Smooth muscle cell (in vitro differentiated cells): ENCODE measurements around the gene ID1. TPM values are rescaled to one million over a fixed set of nuclear protein-coding genes. Genes with fewer than 3 reads are reported as not detected.
"Not testable (repeated sequence)": the region's sequence is repeated elsewhere in the genome, so short reads cannot be mapped to it uniquely, and the experiment has no call there.

Experiments
- DNase-seq: peaks from one replicate; lab custom pipeline; 2025; ENCODE audit not compliant: unreplicated experiment; lab: John Stamatoyannopoulos, UW
- H2AFZ ChIP-seq: fragments of 200-600 bp; sonication (generic); 2 replicates; pipeline ENCODE4 v1.6.0; 2016; ENCODE audit warnings: antibody characterized with exemption, low read depth, mild to moderate bottlenecking
- H3F3A ChIP-seq: fragments of 200-600 bp; sonication (generic); 2 replicates; pipeline ENCODE4 v1.6.0; 2017; ENCODE audit warnings: antibody characterized with exemption, low read depth
- H3K27ac ChIP-seq: fragments of 200-600 bp; sonication (generic); 2 replicates; pipeline ENCODE4 v1.5.1; 2016; ENCODE audit warnings: low read depth, mild to moderate bottlenecking
- H3K27me3 ChIP-seq: fragments of 200-600 bp; sonication (generic); 2 replicates; pipeline ENCODE4 v1.6.1; 2016; ENCODE audit warnings: low read depth, mild to moderate bottlenecking
- H3K36me3 ChIP-seq: fragments of 200-600 bp; sonication (generic); 2 replicates; pipeline ENCODE4 v1.5.1; 2016; ENCODE audit warnings: low read depth
- H3K4me1 ChIP-seq: fragments of 200-600 bp; sonication (generic); 2 replicates; pipeline ENCODE4 v1.5.1; 2016; ENCODE audit warnings: low read depth
- H3K4me2 ChIP-seq: fragments of 200-600 bp; sonication (generic); 2 replicates; pipeline ENCODE4 v1.6.0; 2016; ENCODE audit warnings: mild to moderate bottlenecking
- H3K4me3 ChIP-seq: fragments of 200-600 bp; sonication (generic); 2 replicates; pipeline ENCODE4 v1.5.1; 2016; ENCODE audit warnings: mild to moderate bottlenecking
- H3K79me2 ChIP-seq: fragments of 200-600 bp; sonication (generic); 2 replicates; pipeline ENCODE4 v1.6.0; 2016; ENCODE audit warnings: low read depth, mild to moderate bottlenecking
- H3K9ac ChIP-seq: fragments of 200-600 bp; sonication (generic); 2 replicates; pipeline ENCODE4 v1.6.0; 2016; ENCODE audit warnings: low read depth
- H3K9me3 ChIP-seq: fragments of 200-600 bp; sonication (generic); replicated peaks from 2 replicates; pipeline ENCODE4 v1.5.1; 2016; ENCODE audit warnings: low read depth
- H4K20me1 ChIP-seq: fragments of 200-600 bp; sonication (generic); 2 replicates; pipeline ENCODE4 v1.6.0; 2016; ENCODE audit warnings: low read depth
- CTCF ChIP-seq: fragments of 200-600 bp; sonication (generic); IDR thresholded peaks from 2 replicates; pipeline ENCODE4 v1.5.1; 2017; ENCODE audit warnings: borderline replicate concordance, mild to moderate bottlenecking, antibody characterized with exemption; ENCODE audit not compliant: insufficient read depth, poor library complexity, severe bottlenecking
- WGBS: methylation state at CpG from one replicate; pipeline ENCODE4 v1.1.7; 2016; ENCODE audit warnings: low lambda C conversion rate; 5-methylcytosine and 5-hydroxymethylcytosine counted together
- polyA plus RNA-seq: library from polyadenylated mRNA; unstranded; fragments of >200 nt; fragmentation: Nextera tagmentation; extraction: Ambion mirVana; gene quantifications from 2 replicates; pipeline ENCODE4 v1.2.1, GENCODE V29; 2016
- total RNA-seq: library from RNA; depleted of rRNA; stranded (reverse); fragments of >200 nt; gene quantifications from 2 replicates; pipeline ENCODE4 v1.2.3, GENCODE V29; 2014

The ID1 gene
- total and polyA plus RNA-seq, 2 experiments from 2014 or later: 87.6 to 396 TPM

GRCh38 chr20:31577194-31577593 is 27.9 kb upstream of the ID1 start:
- Histone ChIP-seq H3K4me3 (no peak overlapping the region), H3K27ac (no peak overlapping the region), H3K9me3 (no peaks in the 10 kb centered on the region), H3K4me1 (peaks cover 16% of the 10 kb centered on the region), H3K4me2 (no peak overlapping the region), H3K27me3 (no peaks in the 10 kb centered on the region), H4K20me1 (no peaks in the 10 kb centered on the region), H2AFZ (no peak overlapping the region), H3K36me3 (no peaks in the 10 kb centered on the region), H3K79me2 (no peaks in the 10 kb centered on the region), H3K9ac (no peak overlapping the region), H3F3A (peaks cover 14% of the 10 kb centered on the region)
- no peak for DNase-seq
- TF ChIP-seq CTCF: no peak
- WGBS: 92% methylated on average over 9 of the region's 9 CpGs

GRCh38 chr20:31578448-31579138 is 26.5 kb upstream of the ID1 start:
- H3K27me3 ChIP-seq: no peaks in the 10 kb centered on the region

GRCh38 chr20:31579245-31579644 is 25.8 kb upstream of the ID1 start:
- H3F3A ChIP-seq: no peaks in the 10 kb centered on the region
- H3K27me3 ChIP-seq: no peaks in the 10 kb centered on the region
- H3K4me2 ChIP-seq: no peak overlapping the region
- H3K4me3 ChIP-seq: no peak overlapping the region
- H3K27ac ChIP-seq: no peak overlapping the region
- WGBS: 89% methylated on average over 6 of the region's 6 CpGs
- TF ChIP-seq CTCF: no peak
- H2AFZ ChIP-seq: no peak overlapping the region
- H3K9ac ChIP-seq: no peak overlapping the region
- no peaks in the 10 kb centered on the region for H3K9me3 ChIP-seq
- H3K36me3 ChIP-seq: no peaks in the 10 kb centered on the region
- no peak for DNase-seq
- no peaks in the 10 kb centered on the region for H3K79me2 ChIP-seq
- peaks cover 1% of the 10 kb centered on the region for H3K4me1 ChIP-seq
- H4K20me1 ChIP-seq: no peaks in the 10 kb centered on the region

More at GRCh38 chr20:31578448-31579138, 26.5 kb upstream of the ID1 start:
- Histone ChIP-seq H3K4me2 (no peak overlapping the region), H3K9ac (no peak overlapping the region), H3K36me3 (no peaks in the 10 kb centered on the region), H3F3A (peaks cover 5% of the 10 kb centered on the region), H3K4me1 (peaks cover 8% of the 10 kb centered on the region), H3K27ac (no peak overlapping the region), H4K20me1 (no peaks in the 10 kb centered on the region), H3K4me3 (no peak overlapping the region), H3K79me2 (no peaks in the 10 kb centered on the region), H3K9me3 (no peaks in the 10 kb centered on the region), H2AFZ (no peak overlapping the region)
- no peak for TF ChIP-seq CTCF
- DNase-seq: no peak
- 97% methylated on average over 35 of the region's 43 CpGs for WGBS

GRCh38 chr20:31579941-31580651 is 25.0 kb upstream of the ID1 start:
- not testable (repeated sequence) for H2AFZ ChIP-seq, H3K9me3 ChIP-seq, H4K20me1 ChIP-seq, H3K9ac ChIP-seq, H3K27me3 ChIP-seq, H3K4me2 ChIP-seq, DNase-seq, H3K36me3 ChIP-seq, H3K4me3 ChIP-seq, H3K79me2 ChIP-seq, H3F3A ChIP-seq, H3K27ac ChIP-seq, H3K4me1 ChIP-seq
- 98% methylated on average over 17 of the region's 17 CpGs for WGBS
